Karpas-422 (cell line): ENCODE measurements around the gene DUS4L. TPM values are rescaled to one million over a fixed set of nuclear protein-coding genes. Genes with fewer than 3 reads are reported as not detected.

Experiments
- DNase-seq: peaks from one replicate; pipeline ENCODE4 v3.0.0-alpha.2; 2015
- H2AFZ ChIP-seq: fragments of 200-600 bp; sonication (generic); 2 replicates; pipeline ENCODE4 v1.6.1; 2014; ENCODE audit warnings: antibody characterized with exemption, low read length, mixed read lengths
- H3K27ac ChIP-seq: fragments of 200-600 bp; sonication (generic); 2 replicates; pipeline ENCODE4 v1.5.1; 2014; ENCODE audit warnings: mild to moderate bottlenecking, low read length, moderate library complexity
- H3K27me3 ChIP-seq: fragments of 200-600 bp; sonication (generic); 2 replicates; pipeline ENCODE4 v1.6.1; 2014; ENCODE audit warnings: low read length, mixed read lengths
- H3K36me3 ChIP-seq: fragments of 200-600 bp; sonication (generic); 2 replicates; pipeline ENCODE4 v1.6.1; 2014; ENCODE audit warnings: low read length, mixed read lengths; ENCODE audit not compliant: insufficient read depth
- H3K4me1 ChIP-seq: fragments of 200-600 bp; sonication (generic); 2 replicates; pipeline ENCODE4 v1.6.1; 2014; ENCODE audit warnings: mild to moderate bottlenecking, low read length, mixed read lengths
- H3K4me2 ChIP-seq: fragments of 200-600 bp; sonication (generic); 2 replicates; pipeline ENCODE4 v1.6.1; 2014; ENCODE audit warnings: low read length, low read depth, mild to moderate bottlenecking; ENCODE audit not compliant: poor library complexity, severe bottlenecking
- H3K4me3 ChIP-seq: fragments of 200-600 bp; sonication (generic); 2 replicates; pipeline ENCODE4 v1.5.1; 2014; ENCODE audit warnings: mild to moderate bottlenecking, antibody characterized with exemption, low read length, mixed read lengths
- H3K79me2 ChIP-seq: fragments of 200-600 bp; sonication (generic); 2 replicates; pipeline ENCODE4 v1.6.1; 2014; ENCODE audit warnings: mild to moderate bottlenecking, low read length, mixed read lengths
- H3K9ac ChIP-seq: fragments of 200-600 bp; sonication (generic); 2 replicates; pipeline ENCODE4 v1.6.0; 2014; ENCODE audit warnings: low read length
- H3K9me2 ChIP-seq: fragments of 200-600 bp; sonication (generic), shearing (Covaris generic); replicated peaks from 2 replicates; pipeline ENCODE4 v1.6.0; 2014; ENCODE audit warnings: mild to moderate bottlenecking, low read length, moderate library complexity; ENCODE audit not compliant: insufficient read depth
- H3K9me3 ChIP-seq: fragments of 300-700, 200-600 bp; sonication (generic); 2 replicates; pipeline ENCODE4 v1.6.1; 2014; ENCODE audit warnings: low read length, mixed read lengths
- H4K20me1 ChIP-seq: fragments of 200-600 bp; sonication (generic); 2 replicates; pipeline ENCODE4 v1.6.1; 2014; ENCODE audit warnings: mild to moderate bottlenecking, antibody characterized with exemption, low read length, low read depth; ENCODE audit not compliant: insufficient read depth
- total RNA-seq: library from RNA; depleted of rRNA; stranded (reverse); fragments of >200 nt; shearing (Covaris generic); gene quantifications from 2 replicates; pipeline ENCODE4 v1.2.3, GENCODE V29; 2014; ENCODE audit warnings: low replicate concordance

The DUS4L gene
- total RNA-seq, 1 experiment from 2014 or later = 26.5 TPM

GRCh38 chr7:107564553-107565298 lies 955 bp downstream of the DUS4L start:
- H3K9me2 ChIP-seq = no peaks in the 10 kb centered on the region
- H3K4me2 ChIP-seq = peak overlapping the region; percentile 79
- no peaks in the 10 kb centered on the region for H3K27me3 ChIP-seq
- H3K4me3 ChIP-seq = peak overlapping the region; percentile 88
- peaks cover 13% of the 10 kb centered on the region; the same call in 1 of the 2 replicates for H3K36me3 ChIP-seq
- H3K4me1 ChIP-seq = peaks cover 39% of the 10 kb centered on the region
- peak overlapping the region; percentile 88 for H3K9ac ChIP-seq
- peaks cover 74% of the 10 kb centered on the region for H3K79me2 ChIP-seq
- no peak overlapping the region; the same call in 1 of the 2 replicates for H3K27ac ChIP-seq
- H2AFZ ChIP-seq = peak overlapping the region; percentile 77; the same call in 1 of the 2 replicates
- H3K9me3 ChIP-seq = no peaks in the 10 kb centered on the region
- H4K20me1 ChIP-seq = no peaks in the 10 kb centered on the region
- peak; percentile 65 for DNase-seq

GRCh38 chr7:107570298-107570697 lies 6.5 kb downstream of the DUS4L start:
- no peak overlapping the region for H3K27ac ChIP-seq
- H3K27me3 ChIP-seq = no peaks in the 10 kb centered on the region
- H3K4me1 ChIP-seq = peaks cover 2% of the 10 kb centered on the region
- no peaks in the 10 kb centered on the region for H4K20me1 ChIP-seq
- peaks cover 27% of the 10 kb centered on the region for H3K79me2 ChIP-seq
- H2AFZ ChIP-seq = no peak overlapping the region
- H3K9ac ChIP-seq = no peak overlapping the region
- no peaks in the 10 kb centered on the region for H3K9me3 ChIP-seq
- H3K36me3 ChIP-seq = peaks cover 25% of the 10 kb centered on the region; the same call in 1 of the 2 replicates
- H3K9me2 ChIP-seq = no peaks in the 10 kb centered on the region
- no peak overlapping the region for H3K4me3 ChIP-seq
- DNase-seq = no peak
- H3K4me2 ChIP-seq = no peak overlapping the region

DNA sequence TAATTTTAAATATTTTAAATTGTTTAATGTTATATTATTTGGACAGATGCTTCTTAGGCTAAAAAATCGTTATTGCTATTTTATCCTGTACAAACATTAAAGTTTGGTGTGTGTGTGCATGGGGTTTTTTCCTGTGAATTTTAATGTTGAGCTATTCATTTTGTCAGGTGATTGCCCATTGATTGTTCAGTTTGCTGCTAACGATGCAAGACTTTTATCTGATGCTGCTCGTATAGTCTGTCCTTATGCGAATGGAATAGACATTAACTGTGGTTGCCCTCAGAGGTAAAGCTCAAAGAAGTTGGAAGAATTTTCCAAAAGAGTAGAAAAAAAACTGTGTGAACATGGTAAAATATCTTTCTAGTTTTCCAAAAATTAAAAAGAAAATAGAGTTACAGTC lies 9.8 kb downstream of the DUS4L start:
- Histone ChIP-seq H3K27ac (no peak overlapping the region), H3K9me3 (no peaks in the 10 kb centered on the region), H3K9ac (no peak overlapping the region), H3K9me2 (no peaks in the 10 kb centered on the region), H2AFZ (no peak overlapping the region), H3K4me2 (no peak overlapping the region), H3K79me2 (peaks cover 17% of the 10 kb centered on the region), H3K36me3 (peaks cover 30% of the 10 kb centered on the region), H3K4me3 (no peak overlapping the region), H3K27me3 (no peaks in the 10 kb centered on the region), H3K4me1 (peaks cover 15% of the 10 kb centered on the region), H4K20me1 (no peaks in the 10 kb centered on the region)
- DNase-seq = no peak

- H3K4me2 ChIP-seq = peak overlapping the region; percentile 89
- peak overlapping the region; percentile 90 for H3K9ac ChIP-seq
- peaks cover 60% of the 10 kb centered on the region for H3K79me2 ChIP-seq
- peak overlapping the region; percentile 97 for H2AFZ ChIP-seq
- DNase-seq = no peak
- H3K4me1 ChIP-seq = peaks cover 39% of the 10 kb centered on the region
- no peaks in the 10 kb centered on the region for H3K9me2 ChIP-seq
- H4K20me1 ChIP-seq = no peaks in the 10 kb centered on the region
- H3K36me3 ChIP-seq = peaks cover 30% of the 10 kb centered on the region
- H3K27ac ChIP-seq = peak overlapping the region; percentile 39; the same call in 1 of the 2 replicates
- H3K9me3 ChIP-seq = no peaks in the 10 kb centered on the region
- no peaks in the 10 kb centered on the region for H3K27me3 ChIP-seq
- peak overlapping the region; percentile 98 for H3K4me3 ChIP-seq
These were observed 15.7 kb downstream of the DUS4L start for GRCh38 chr7:107579554-107579884.

GRCh38 chr7:107579885-107580715 lies 16.3 kb downstream of the DUS4L start, which contains the start of gene BCAP29:
TSS of gene BCAP29 (plus strand) at chr7:107580246. CDS start at chr7:107580773, 527 bp downstream.
- Histone ChIP-seq H4K20me1 (no peaks in the 10 kb centered on the region), H3K9me3 (no peaks in the 10 kb centered on the region)

GRCh38 chr7:107580716-107581383 lies 17.1 kb downstream of the DUS4L start:
- Histone ChIP-seq H3K4me3 (peak overlapping the region; percentile 98), H3K4me2 (peak overlapping the region; percentile 89), H3K4me1 (peaks cover 39% of the 10 kb centered on the region), H4K20me1 (no peaks in the 10 kb centered on the region), H3K9me3 (no peaks in the 10 kb centered on the region), H3K27me3 (no peaks in the 10 kb centered on the region), H2AFZ (peak overlapping the region; percentile 18; the same call in 1 of the 2 replicates), H3K36me3 (peaks cover 31% of the 10 kb centered on the region), H3K9ac (peak overlapping the region; percentile 90), H3K9me2 (no peaks in the 10 kb centered on the region), H3K79me2 (peaks cover 72% of the 10 kb centered on the region), H3K27ac (peak overlapping the region; percentile 25)
- DNase-seq = peak; percentile 65

More at GRCh38 chr7:107579885-107580715, 16.3 kb downstream of the DUS4L start, which contains the start of gene BCAP29:
- Histone ChIP-seq H3K4me3 (peak within 1 kb of the TSS; percentile 98), H3K36me3 (peaks cover 29% of the 10 kb centered on the region), H3K4me1 (peaks cover 39% of the 10 kb centered on the region), H2AFZ (peak within 1 kb of the TSS; percentile 97), H3K9ac (peak within 1 kb of the TSS; percentile 90), H3K27ac (peak within 1 kb of the TSS; percentile 39), H3K27me3 (no peaks in the 10 kb centered on the region), H3K9me2 (no peaks in the 10 kb centered on the region), H3K79me2 (peaks cover 64% of the 10 kb centered on the region), H3K4me2 (peak within 1 kb of the TSS; percentile 89)
- peak; percentile 93 for DNase-seq

DNA sequence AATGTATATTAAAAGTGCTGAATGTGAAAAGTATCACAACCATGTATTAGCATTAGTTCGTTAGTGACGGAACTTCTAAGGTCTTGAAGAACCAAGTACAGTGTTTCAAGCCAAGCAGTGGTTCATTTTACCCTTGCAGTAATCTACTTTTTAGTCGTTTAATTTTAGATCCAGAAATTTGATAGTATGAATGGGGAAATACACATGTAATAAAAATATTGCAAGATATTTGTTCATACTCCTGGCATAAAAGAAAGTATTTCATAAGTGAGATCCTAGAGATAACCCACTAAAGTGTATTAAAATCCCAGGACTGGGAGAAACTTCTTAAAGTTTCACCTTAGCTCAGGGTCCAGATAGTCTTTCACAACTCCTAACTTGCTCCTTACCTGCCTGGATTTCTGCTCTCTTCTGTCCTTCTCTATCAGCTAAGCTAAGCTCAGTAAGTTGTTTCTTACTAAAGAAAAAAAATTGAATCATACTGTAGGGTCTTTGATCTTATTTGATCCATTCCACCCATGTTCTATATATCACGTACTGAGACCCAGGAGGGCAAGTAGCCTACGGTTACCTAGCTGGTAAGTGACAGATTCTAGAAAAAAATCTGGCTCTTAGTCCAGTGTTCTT lies 17.7 kb downstream of the DUS4L start:
- peak overlapping the region; percentile 25 for H3K27ac ChIP-seq
- no peak overlapping the region for H2AFZ ChIP-seq
- H4K20me1 ChIP-seq = no peaks in the 10 kb centered on the region
- peaks cover 39% of the 10 kb centered on the region for H3K4me1 ChIP-seq
- no peaks in the 10 kb centered on the region for H3K27me3 ChIP-seq
- no peaks in the 10 kb centered on the region for H3K9me2 ChIP-seq
- H3K4me3 ChIP-seq = peak overlapping the region; percentile 98
- peaks cover 77% of the 10 kb centered on the region for H3K79me2 ChIP-seq
- H3K4me2 ChIP-seq = peak overlapping the region; percentile 89
- peak; percentile 50 for DNase-seq
- H3K36me3 ChIP-seq = peaks cover 26% of the 10 kb centered on the region
- no peaks in the 10 kb centered on the region for H3K9me3 ChIP-seq
- H3K9ac ChIP-seq = peak overlapping the region; percentile 90
